Neural cell (in vitro differentiated cells): ENCODE measurements around the gene LRP1-AS. TPM values are rescaled to one million over a fixed set of nuclear protein-coding genes. Genes with fewer than 3 reads are reported as not detected.

Experiments
- H2AFZ ChIP-seq: fragments of 200-600, 300-800 bp; sonication (generic), shearing (Covaris generic); 2 replicates; pipeline ENCODE4 v1.6.0; 2014; ENCODE audit warnings: low read depth, mild to moderate bottlenecking, antibody characterized with exemption, low read length, moderate library complexity
- H3F3A ChIP-seq: fragments of 200-600 bp; shearing (Covaris generic); 2 replicates; pipeline ENCODE4 v1.6.1; 2016; ENCODE audit warnings: mild to moderate bottlenecking, moderate library complexity, mixed read lengths, antibody characterized with exemption, low read length; ENCODE audit not compliant: insufficient read depth, poor library complexity, severe bottlenecking
- H3K27ac ChIP-seq: fragments of 200-600, 300-800 bp; sonication (generic), shearing (Covaris generic); 2 replicates; pipeline ENCODE4 v1.5.1; 2014; ENCODE audit warnings: mild to moderate bottlenecking, low read length, moderate library complexity
- H3K27me3 ChIP-seq: fragments of 300-800, 200-600 bp; sonication (generic), shearing (Covaris generic); 2 replicates; pipeline ENCODE4 v1.6.0; 2014; ENCODE audit warnings: mild to moderate bottlenecking, low read depth, low read length, moderate library complexity; ENCODE audit not compliant: insufficient read depth
- H3K36me3 ChIP-seq: fragments of 300-800, 200-600 bp; sonication (generic), shearing (Covaris generic); 2 replicates; pipeline ENCODE4 v1.5.1; 2014; ENCODE audit warnings: mild to moderate bottlenecking, antibody characterized with exemption, low read length, moderate library complexity; ENCODE audit not compliant: insufficient read depth
- H3K4me2 ChIP-seq: fragments of 300-800, 200-600 bp; sonication (generic), shearing (Covaris generic); 2 replicates; pipeline ENCODE4 v1.6.0; 2014; ENCODE audit warnings: mild to moderate bottlenecking, low read length
- H3K4me3 ChIP-seq: fragments of 300-800, 200-600 bp; sonication (generic), shearing (Covaris generic); 2 replicates; pipeline ENCODE4 v1.5.1; 2014; ENCODE audit warnings: mild to moderate bottlenecking, low read length, moderate library complexity
- H3K79me2 ChIP-seq: fragments of 200-600 bp; shearing (Covaris generic); replicated peaks from 2 replicates; pipeline ENCODE4 v1.6.0; 2014; ENCODE audit warnings: mild to moderate bottlenecking, low read length, moderate library complexity; ENCODE audit not compliant: insufficient read depth
- H3K9ac ChIP-seq: fragments of 300-800, 200-600 bp; sonication (generic), shearing (Covaris generic); 2 replicates; pipeline ENCODE4 v1.6.1; 2016; ENCODE audit warnings: mild to moderate bottlenecking, low read length, mixed read lengths
- H3K9me2 ChIP-seq: fragments of 200-600 bp; shearing (Covaris generic); 2 replicates; pipeline ENCODE4 v1.6.1; 2016; ENCODE audit warnings: mild to moderate bottlenecking, low read length, mixed read lengths; ENCODE audit not compliant: insufficient read depth
- H3K9me3 ChIP-seq: fragments of 200-600, 300-800 bp; sonication (generic), shearing (Covaris generic); 2 replicates; pipeline ENCODE4 v1.6.1; 2016; ENCODE audit warnings: mild to moderate bottlenecking, mixed run types, low read length, moderate library complexity, mixed read lengths
- H4K20me1 ChIP-seq: fragments of 200-600 bp; shearing (Covaris generic); 2 replicates; pipeline ENCODE4 v1.6.1; 2016; ENCODE audit warnings: mild to moderate bottlenecking, mixed run types; ENCODE audit not compliant: insufficient read depth
- CTCF ChIP-seq: fragments of 450-650 bp; IDR thresholded peaks from 2 replicates; pipeline ENCODE4 v1.5.1; 2014; ENCODE audit warnings: antibody characterized with exemption, mild to moderate bottlenecking, moderate library complexity; ENCODE audit not compliant: poor library complexity, severe bottlenecking
- EP300 ChIP-seq: fragments of 450-650 bp; conservative IDR thresholded peaks from 2 replicates; pipeline ENCODE4 v1.6.1; 2014; ENCODE audit warnings: antibody characterized with exemption, mild to moderate bottlenecking, moderate library complexity; ENCODE audit not compliant: poor library complexity, severe bottlenecking
- EZH2 ChIP-seq: fragments of 200-600, 300-800 bp; shearing (Covaris generic), sonication (generic); IDR thresholded peaks from 2 replicates; pipeline ENCODE4 v1.6.1; 2014; ENCODE audit warnings: antibody characterized with exemption, low read length, borderline replicate concordance, mild to moderate bottlenecking; ENCODE audit not compliant: insufficient read depth, poor library complexity, severe bottlenecking
- MXI1 ChIP-seq: fragments of 450-650 bp; conservative IDR thresholded peaks from 2 replicates; pipeline ENCODE4 v1.6.1; 2014; ENCODE audit warnings: antibody characterized with exemption, mild to moderate bottlenecking; ENCODE audit not compliant: poor library complexity, severe bottlenecking
- POLR2AphosphoS5 ChIP-seq: IDR thresholded peaks from 2 replicates; pipeline ENCODE4 v1.6.1; 2012
- RAD21 ChIP-seq: fragments of 450-650 bp; conservative IDR thresholded peaks from 2 replicates; pipeline ENCODE4 v1.6.1; 2014; ENCODE audit warnings: antibody characterized with exemption, mild to moderate bottlenecking, moderate library complexity
- REST ChIP-seq: IDR thresholded peaks from 2 replicates; pipeline ENCODE4 v1.6.1; 2012; ENCODE audit warnings: borderline replicate concordance
- SMC3 ChIP-seq: fragments of 450-650 bp; conservative IDR thresholded peaks from 2 replicates; pipeline ENCODE4 v1.6.1; 2014; ENCODE audit warnings: antibody characterized with exemption, mild to moderate bottlenecking, moderate library complexity; ENCODE audit not compliant: poor library complexity
- TAF1 ChIP-seq: IDR thresholded peaks from 2 replicates; pipeline ENCODE4 v1.6.1; 2012; ENCODE audit warnings: low read depth
- polyA plus RNA-seq: library from polyadenylated mRNA; depleted of rRNA; stranded (reverse); fragments of >200 nt; gene quantifications from 2 replicates; pipeline ENCODE4 v1.2.3, GENCODE V29; 2014

The LRP1-AS gene
- polyA plus RNA-seq, 1 donor from 2014 or later, result not detected

- H2AFZ ChIP-seq, result no peak overlapping the region
- no peak overlapping the region for H3K9ac ChIP-seq
- no peak overlapping the region for H3K4me3 ChIP-seq
- H3K9me3 ChIP-seq, result no peaks in the 10 kb centered on the region
- no peak overlapping the region for H3K4me2 ChIP-seq
- no peaks in the 10 kb centered on the region for H3K9me2 ChIP-seq
- no peaks in the 10 kb centered on the region for H3F3A ChIP-seq
- no peaks in the 10 kb centered on the region for H3K27me3 ChIP-seq
- peaks cover 9% of the 10 kb centered on the region for H3K36me3 ChIP-seq
- H3K27ac ChIP-seq, result no peak overlapping the region
- no peak for TF ChIP-seq TAF1
- no peak for TF ChIP-seq SMC3
- no peak for TF ChIP-seq REST
- no peak for TF ChIP-seq RAD21
- TF ChIP-seq EP300, result no peak
- TF ChIP-seq EZH2, result no peak
- no peak for TF ChIP-seq MXI1
- TF ChIP-seq POLR2AphosphoS5, result no peak
- TF ChIP-seq CTCF, result no peak
- H4K20me1 ChIP-seq, result no peaks in the 10 kb centered on the region
- no peaks in the 10 kb centered on the region for H3K79me2 ChIP-seq
Observed at GRCh38 chr12:57181072-57181471, 33.7 kb upstream of the LRP1-AS start.

- H3K4me2 ChIP-seq, result no peak overlapping the region
- no peak overlapping the region for H3K27ac ChIP-seq
- no peak overlapping the region for H3K9ac ChIP-seq
- no peak overlapping the region for H3K4me3 ChIP-seq
- H3K9me3 ChIP-seq, result no peaks in the 10 kb centered on the region
- H3K27me3 ChIP-seq, result no peaks in the 10 kb centered on the region
- H3K9me2 ChIP-seq, result no peaks in the 10 kb centered on the region
- no peak for TF ChIP-seq POLR2AphosphoS5
- TF ChIP-seq REST, result no peak
- no peak for TF ChIP-seq TAF1
- no peak for TF ChIP-seq RAD21
- TF ChIP-seq EZH2, result no peak
- no peak for TF ChIP-seq EP300
- no peak for TF ChIP-seq MXI1
- no peak for TF ChIP-seq CTCF
- no peak for TF ChIP-seq SMC3
- peaks cover 9% of the 10 kb centered on the region for H3K36me3 ChIP-seq
- H2AFZ ChIP-seq, result no peak overlapping the region
- no peaks in the 10 kb centered on the region for H3F3A ChIP-seq
- H4K20me1 ChIP-seq, result no peaks in the 10 kb centered on the region
- H3K79me2 ChIP-seq, result no peaks in the 10 kb centered on the region
Observed at GRCh38 chr12:57180321-57180989, 33.0 kb upstream of the LRP1-AS start.
